ENCODE measurements around the gene ATP1A2. TPM values are rescaled to one million over a fixed set of nuclear protein-coding genes. Genes with fewer than 3 reads are reported as not detected.

The ATP1A2 gene
- total and polyA plus RNA-seq, 10 of the 15 experiments (the other 5 are each of a cell fraction or from before 2014, with no cell fraction given), result 0.15 TPM; not detected in 9

DNA sequence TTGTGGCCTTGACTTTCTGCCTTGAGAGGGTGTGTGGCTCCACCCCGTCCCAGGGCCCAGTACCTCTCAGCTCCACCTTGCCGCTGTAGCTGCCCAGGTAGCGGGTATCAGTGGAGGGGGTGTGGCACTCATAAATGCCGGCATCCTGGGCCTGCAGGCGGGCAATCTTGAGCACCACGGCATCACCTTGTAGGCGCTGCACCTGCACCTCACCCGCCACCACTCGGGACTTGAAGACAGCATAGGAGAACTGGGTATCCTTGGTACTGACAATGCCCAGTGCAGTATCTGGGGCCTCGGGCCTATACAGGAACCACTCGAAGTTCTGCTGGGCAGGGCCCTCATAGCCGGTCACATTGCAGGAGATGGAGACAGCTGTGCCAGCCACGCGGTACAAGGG, 20.8 kb upstream of the ATP1A2 start:
- ChIA-PET RAD21 (ENCODE audit: unreplicated experiment) (no interaction called here), SMC1A (ENCODE audit: uncharacterized antibody, unreplicated experiment) (no interaction called here), POLR2A (no interaction called here), CTCF (interaction anchor here (5.7 to 30.2 kb wide), 2 partner anchors 8 to 36 kb away, joined by 91 to 1035 read pairs; partner anchors contain the start of genes KCNJ10 and KCNJ9)
- FAIRE-seq (no peak), DNase-seq (ENCODE audit: low read depth, low spot score) (no peak), ATAC-seq (no peak)
- Histone ChIP-seq H3K27me3 (replicated peaks in 1 of 2; ENCODE audit: control insufficient read depth in 2 of 2, insufficient read depth in 2 of 2, low read length in 1 of 2) (no peaks in the 10 kb centered on the region), H3K27ac (ENCODE audit: control insufficient read depth, insufficient read depth) (no peak overlapping the region), H3K79me2 (ENCODE audit: control insufficient read depth, insufficient read depth, low read length) (peaks cover 9% of the 10 kb centered on the region), H3K36me3 (ENCODE audit: control insufficient read depth in 2 of 2, insufficient read depth in 2 of 2, low read length in 1 of 2) (peaks cover 0 to 2% of the 10 kb centered on the region in 2 experiments; a peak in 2 of 4 replicates), H2AFZ (ENCODE audit: control insufficient read depth, low read depth, low read length) (no peak overlapping the region), H3K9ac (ENCODE audit: control insufficient read depth, insufficient read depth, low read length) (no peak overlapping the region), H3K4me3 (no peak overlapping the region), H3K4me2 (ENCODE audit: control insufficient read depth, insufficient read depth) (no peak overlapping the region), H3K4me1 (ENCODE audit: control insufficient read depth, insufficient read depth, low read length) (peaks cover 21% of the 10 kb centered on the region), H4K20me1 (ENCODE audit: control insufficient read depth, insufficient read depth) (no peaks in the 10 kb centered on the region; the same call in 1 of the 2 replicates), H3K9me3 (replicated peaks; ENCODE audit: control insufficient read depth, insufficient read depth, low read length) (no peaks in the 10 kb centered on the region)
- in situ Hi-C loops (cut with MboI), result loop anchor here (5.0 kb wide), 3 partner anchors 157 to 282 kb away; no protein-coding TSS in a partner anchor
- intact Hi-C loops (cut with micrococcal nuclease; ENCODE audit: unreplicated experiment), result no loop called here
- no peak for TF ChIP-seq ZZZ3 (IDR thresholded peaks at IDR 0.05; ENCODE audit: control insufficient read depth, insufficient read length, low read depth)
- TF ChIP-seq, protein P1, sequence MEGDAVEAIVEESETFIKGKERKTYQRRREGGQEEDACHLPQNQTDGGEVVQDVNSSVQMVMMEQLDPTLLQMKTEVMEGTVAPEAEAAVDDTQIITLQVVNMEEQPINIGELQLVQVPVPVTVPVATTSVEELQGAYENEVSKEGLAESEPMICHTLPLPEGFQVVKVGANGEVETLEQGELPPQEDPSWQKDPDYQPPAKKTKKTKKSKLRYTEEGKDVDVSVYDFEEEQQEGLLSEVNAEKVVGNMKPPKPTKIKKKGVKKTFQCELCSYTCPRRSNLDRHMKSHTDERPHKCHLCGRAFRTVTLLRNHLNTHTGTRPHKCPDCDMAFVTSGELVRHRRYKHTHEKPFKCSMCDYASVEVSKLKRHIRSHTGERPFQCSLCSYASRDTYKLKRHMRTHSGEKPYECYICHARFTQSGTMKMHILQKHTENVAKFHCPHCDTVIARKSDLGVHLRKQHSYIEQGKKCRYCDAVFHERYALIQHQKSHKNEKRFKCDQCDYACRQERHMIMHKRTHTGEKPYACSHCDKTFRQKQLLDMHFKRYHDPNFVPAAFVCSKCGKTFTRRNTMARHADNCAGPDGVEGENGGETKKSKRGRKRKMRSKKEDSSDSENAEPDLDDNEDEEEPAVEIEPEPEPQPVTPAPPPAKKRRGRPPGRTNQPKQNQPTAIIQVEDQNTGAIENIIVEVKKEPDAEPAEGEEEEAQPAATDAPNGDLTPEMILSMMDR (IDR thresholded peaks at IDR 0.05 in 2 of 3, conservative IDR thresholded peaks at IDR 0.05 in 1 of 3; ENCODE audit: control insufficient read depth in 2 of 3, extremely low read depth in 1 of 3, insufficient read depth in 1 of 3, low read depth in 3 of 3, low read length in 3 of 3), result no peak
- 96% methylated on average over 14 of the region's 14 CpGs for WGBS (ENCODE audit: insufficient coverage, insufficient replicate concordance, low lambda C conversion rate, missing lambda C conversion rate)
- no TSS peak for BruUV-seq (replicated peaks)
